Jurkat, Clone E6-1 (cell line): ENCODE data around the gene PPEF2.

Experiments
- DNase-seq: peaks from one replicate; pipeline ENCODE4 v3.0.0-alpha.2; 2011; ENCODE audit warnings: low read depth, low spot score
- H3K4me3 ChIP-seq: 2 replicates; pipeline ENCODE4 v1.5.1; 2011; ENCODE audit warnings: mild to moderate bottlenecking, low read length, control low read depth, moderate library complexity

Gene PPEF2

GRCh38 chr4:75843596-75843995 is 58.7 kb downstream of the PPEF2 start:
- no peak overlapping the region for H3K4me3 ChIP-seq
- no peak for DNase-seq

GRCh38 chr4:75841641-75842520 is 60.4 kb downstream of the PPEF2 start:
- no peak overlapping the region for H3K4me3 ChIP-seq
- no peak for DNase-seq

- H3K4me3 ChIP-seq = no peak overlapping the region
- no peak for DNase-seq
These were observed 67.5 kb downstream of the PPEF2 start for GRCh38 chr4:75834772-75835154.

- no peak for DNase-seq
- H3K4me3 ChIP-seq = no peak overlapping the region
These were observed 68.0 kb downstream of the PPEF2 start for GRCh38 chr4:75834095-75834771.

- no peak overlapping the region for H3K4me3 ChIP-seq
- DNase-seq = no peak
These were observed 70.3 kb downstream of the PPEF2 start for GRCh38 chr4:75831856-75832405.

- DNase-seq = no peak
- H3K4me3 ChIP-seq = no peak overlapping the region
These were observed 71.3 kb downstream of the PPEF2 start for GRCh38 chr4:75830906-75831305.

- no peak for DNase-seq
- no peak overlapping the region for H3K4me3 ChIP-seq
These were observed 78.4 kb downstream of the PPEF2 start for GRCh38 chr4:75823812-75824211.

- DNase-seq = no peak
- H3K4me3 ChIP-seq = no peak overlapping the region
These were observed 79.8 kb downstream of the PPEF2 start for GRCh38 chr4:75822416-75822815.

- no peak for DNase-seq
- no peak overlapping the region for H3K4me3 ChIP-seq
These were observed 80.3 kb downstream of the PPEF2 start for GRCh38 chr4:75821966-75822365.

- DNase-seq = no peak
- no peak overlapping the region for H3K4me3 ChIP-seq
These were observed 81.0 kb downstream of the PPEF2 start for GRCh38 chr4:75821216-75821615.

- H3K4me3 ChIP-seq = no peak overlapping the region
- no peak for DNase-seq
These were observed 81.6 kb downstream of the PPEF2 start for GRCh38 chr4:75820676-75821075.

- H3K4me3 ChIP-seq = no peak overlapping the region
- DNase-seq = no peak
These were observed 82.1 kb downstream of the PPEF2 start for GRCh38 chr4:75820197-75820596.

GRCh38 chr4:75819121-75819520 is 83.1 kb downstream of the PPEF2 start:
- no peak for DNase-seq
- no peak overlapping the region for H3K4me3 ChIP-seq

GRCh38 chr4:75817901-75818300 is 84.4 kb downstream of the PPEF2 start:
- no peak for DNase-seq
- H3K4me3 ChIP-seq = no peak overlapping the region
